Activated naive CD4-positive, alpha-beta T cell treated with anti-CD3 and anti-CD28 coated beads, Interleukin-2, amount 50 U/mL, for 72 hours (primary cell): ENCODE results near the gene CD4. TPM values are rescaled to one million over a fixed set of nuclear protein-coding genes. Genes with fewer than 3 reads are reported as not detected.
"Not testable (repeated sequence)": the region's sequence is repeated elsewhere in the genome, so short reads cannot be mapped to it uniquely, and the experiment has no call there.

ENCODE experiments used
- ATAC-seq, 2 donors: fragments of 150-1000 bp; cut with Tn5 transposase; 2 replicates each; pipeline ENCODE4 v1.10.0; 2021; ENCODE audit warnings: mild to moderate bottlenecking in 2 of 2, moderate library complexity in 2 of 2
- DNase-seq, 2 donors: peaks; one replicate each; pipeline ENCODE4 v3.0.0; 2021 to 2022; ENCODE audit warnings: low spot score in 2 of 2
- H3K27ac Mint-ChIP-seq, 2 donors: one replicate each; pipeline ENCODE4 v1.8.0; 2022; ENCODE audit warnings: mild to moderate bottlenecking in 2 of 2, mixed read lengths in 2 of 2
- H3K36me3 Mint-ChIP-seq, 2 donors: one replicate each; pipeline ENCODE4 v1.8.0; 2022; ENCODE audit warnings: mixed read lengths in 2 of 2
- H3K9me3 Mint-ChIP-seq, 2 donors: one replicate each; pipeline ENCODE4 v1.8.0; 2022; ENCODE audit warnings: mixed read lengths in 2 of 2
- total RNA-seq, 2 donors: library from RNA; stranded (reverse); gene quantifications; one replicate each; pipeline ENCODE4 v1.2.3, GENCODE V29; 2022

Gene CD4
- total RNA-seq = 100 to 1,000 TPM; 165 to 244 TPM

GRCh38 chr12:6788972-6789924 is at the start of gene CD4:
Gene CD4 (plus strand): TSS chr12:6789528. CDS start chr12:6800139, 10,611 bp downstream.
- peaks cover 26 to 36% of the 10 kb centered on the region in 2 donors for H3K36me3 Mint-ChIP-seq
- DNase-seq (peak; percentile 81 to 84), ATAC-seq (peak; percentile 77 to 80)
- peak within 1 kb of the TSS; percentile 94 to 95 for H3K27ac Mint-ChIP-seq
- H3K9me3 Mint-ChIP-seq = no peaks in the 10 kb centered on the region

GRCh38 chr12:6742080-6742479 is 47.2 kb upstream of the CD4 start:
- not testable (repeated sequence) for ATAC-seq, DNase-seq, H3K9me3 Mint-ChIP-seq
- Mint-ChIP-seq H3K36me3 (peaks cover 16 to 25% of the 10 kb centered on the region in 2 donors), H3K27ac (peak overlapping the region in 1 of 2 donors; percentile 88)

- no peak for DNase-seq
- ATAC-seq = peak; percentile 66 to 78
- peaks cover 24 to 33% of the 10 kb centered on the region in 2 donors for H3K36me3 Mint-ChIP-seq
- peak overlapping the region; percentile 36 to 88 for H3K27ac Mint-ChIP-seq
- peaks cover 4 to 5% of the 10 kb centered on the region in 2 donors for H3K9me3 Mint-ChIP-seq
These were observed 46.5 kb upstream of the CD4 start for GRCh38 chr12:6742834-6743233.

- peak; percentile 50 to 53 for ATAC-seq
- not testable (repeated sequence) for H3K9me3 Mint-ChIP-seq, DNase-seq
- peak overlapping the region in 1 of 2 donors; percentile 88 for H3K27ac Mint-ChIP-seq
- peaks cover 28 to 37% of the 10 kb centered on the region in 2 donors for H3K36me3 Mint-ChIP-seq
These were observed 46.0 kb upstream of the CD4 start for GRCh38 chr12:6743300-6743699.

GRCh38 chr12:6745741-6746525 is 43.4 kb upstream of the CD4 start:
- Mint-ChIP-seq H3K9me3 (peaks cover 4 to 5% of the 10 kb centered on the region in 2 donors), H3K27ac (peak overlapping the region; percentile 51 to 88), H3K36me3 (peaks cover 38 to 44% of the 10 kb centered on the region in 2 donors)
- DNase-seq (no peak), ATAC-seq (peak; percentile 71 to 76)

GRCh38 chr12:6747216-6747615 is 42.1 kb upstream of the CD4 start:
- DNase-seq = no peak
- peaks cover 4 to 5% of the 10 kb centered on the region in 2 donors for H3K9me3 Mint-ChIP-seq
- H3K27ac Mint-ChIP-seq = peak overlapping the region; percentile 46 to 88
- ATAC-seq = no peak
- H3K36me3 Mint-ChIP-seq = peaks cover 51 to 56% of the 10 kb centered on the region in 2 donors

GRCh38 chr12:6748761-6749160 is 40.6 kb upstream of the CD4 start:
- peaks cover 52% of the 10 kb centered on the region in 2 donors for H3K36me3 Mint-ChIP-seq
- peak overlapping the region in 1 of 2 donors; percentile 64 for H3K27ac Mint-ChIP-seq
- ATAC-seq = no peak
- DNase-seq = no peak
- peaks cover 4 to 5% of the 10 kb centered on the region in 2 donors for H3K9me3 Mint-ChIP-seq

GRCh38 chr12:6750506-6750905 is 38.8 kb upstream of the CD4 start:
- Mint-ChIP-seq H3K9me3 (no peaks in the 10 kb centered on the region), H3K36me3 (peaks cover 37 to 42% of the 10 kb centered on the region in 2 donors), H3K27ac (peak overlapping the region in 1 of 2 donors; percentile 99)
- DNase-seq (no peak), ATAC-seq (no peak)

GRCh38 chr12:6751767-6752166 is 37.6 kb upstream of the CD4 start:
- ATAC-seq = no peak
- Mint-ChIP-seq H3K9me3 (no peaks in the 10 kb centered on the region), H3K36me3 (peaks cover 32 to 41% of the 10 kb centered on the region in 2 donors), H3K27ac (peak overlapping the region; percentile 99)
- no peak for DNase-seq

- DNase-seq (no peak), ATAC-seq (peak; percentile 0 to 2)
- no peaks in the 10 kb centered on the region for H3K9me3 Mint-ChIP-seq
- H3K27ac Mint-ChIP-seq = peak overlapping the region; percentile 99
- peaks cover 28 to 37% of the 10 kb centered on the region in 2 donors for H3K36me3 Mint-ChIP-seq
These were observed 37.0 kb upstream of the CD4 start for GRCh38 chr12:6752167-6752920.

- ATAC-seq (peak; percentile 95), DNase-seq (peak; percentile 98)
- Mint-ChIP-seq H3K36me3 (peaks cover 20 to 29% of the 10 kb centered on the region in 2 donors), H3K9me3 (no peaks in the 10 kb centered on the region), H3K27ac (peak within 1 kb of the TSS; percentile 99)
These were observed 36.2 kb upstream of the CD4 start, which contains the start of gene MLF2 for GRCh38 chr12:6752921-6753771. Gene MLF2 (minus strand): TSS chr12:6753141. CDS start chr12:6752334, 807 bp downstream.

GRCh38 chr12:6753772-6754356 is 35.5 kb upstream of the CD4 start:
- peaks cover 17 to 27% of the 10 kb centered on the region in 2 donors for H3K36me3 Mint-ChIP-seq
- no peak for ATAC-seq
- H3K27ac Mint-ChIP-seq = peak overlapping the region in 1 of 2 donors; percentile 99
- H3K9me3 Mint-ChIP-seq = no peaks in the 10 kb centered on the region
- no peak for DNase-seq

- ATAC-seq (no peak), DNase-seq (no peak)
- no peaks in the 10 kb centered on the region for H3K9me3 Mint-ChIP-seq
- H3K36me3 Mint-ChIP-seq = peaks cover 13 to 22% of the 10 kb centered on the region in 2 donors
- peak overlapping the region in 1 of 2 donors; percentile 99 for H3K27ac Mint-ChIP-seq
These were observed 34.9 kb upstream of the CD4 start for GRCh38 chr12:6754411-6754810.

- no peak for DNase-seq
- no peaks in the 10 kb centered on the region for H3K9me3 Mint-ChIP-seq
- H3K36me3 Mint-ChIP-seq = peaks cover under 1 to 5% of the 10 kb centered on the region in 2 donors
- H3K27ac Mint-ChIP-seq = no peak overlapping the region
- ATAC-seq = no peak
These were observed 32.2 kb upstream of the CD4 start for GRCh38 chr12:6757028-6757690.
